NCI-H146 treated with DMSO at 0.1 percent for 48 hours (cell line): ENCODE data around the gene REG4.
"Not testable (repeated sequence)": the region's sequence is repeated elsewhere in the genome, so short reads cannot be mapped to it uniquely, and the experiment has no call there.

Source experiments
- DNase-seq: peaks from one replicate; lab custom pipeline; 2025; ENCODE audit not compliant: unreplicated experiment; lab: John Stamatoyannopoulos, UW

REG4 gene

GRCh38 chr1:119808491-119808890 lies 2.8 kb downstream of the REG4 start:
- no peak for DNase-seq

GRCh38 chr1:119806489-119806888 lies 4.8 kb downstream of the REG4 start:
- no peak for DNase-seq

GRCh38 chr1:119805746-119806145 lies 5.5 kb downstream of the REG4 start:
- no peak for DNase-seq

GRCh38 chr1:119805247-119805646 lies 6.0 kb downstream of the REG4 start:
- no peak for DNase-seq

- DNase-seq = no peak
These were observed 11.6 kb downstream of the REG4 start for GRCh38 chr1:119799599-119800177.

GRCh38 chr1:119799003-119799402 lies 12.3 kb downstream of the REG4 start:
- no peak for DNase-seq

- DNase-seq = no peak
These were observed 13.7 kb downstream of the REG4 start for GRCh38 chr1:119797606-119798005.

- no peak for DNase-seq
These were observed 14.1 kb downstream of the REG4 start for GRCh38 chr1:119797162-119797561.

GRCh38 chr1:119795261-119796200 lies 15.7 kb downstream of the REG4 start:
- no peak for DNase-seq

- no peak for DNase-seq
These were observed 16.4 kb downstream of the REG4 start for GRCh38 chr1:119794876-119795240.

GRCh38 chr1:119794230-119794875 lies 16.9 kb downstream of the REG4 start:
- DNase-seq = no peak

GRCh38 chr1:119791377-119791776 lies 19.9 kb downstream of the REG4 start:
- DNase-seq = no peak

- no peak for DNase-seq
These were observed 20.6 kb downstream of the REG4 start for GRCh38 chr1:119790451-119791198.

- DNase-seq = no peak
These were observed 23.5 kb downstream of the REG4 start for GRCh38 chr1:119787776-119788175.

- not testable (repeated sequence) for DNase-seq
These were observed 24.7 kb downstream of the REG4 start for GRCh38 chr1:119786473-119787050.

- DNase-seq = not testable (repeated sequence)
These were observed 25.2 kb downstream of the REG4 start for GRCh38 chr1:119786046-119786445.

GRCh38 chr1:119784191-119784781 lies 27.0 kb downstream of the REG4 start:
- DNase-seq = no peak

- no peak for DNase-seq
These were observed 27.7 kb downstream of the REG4 start for GRCh38 chr1:119783354-119784185.

GRCh38 chr1:119782631-119783325 lies 28.5 kb downstream of the REG4 start:
- no peak for DNase-seq
